ENCODE results near the gene SDCCAG8. TPM values are rescaled to one million over a fixed set of nuclear protein-coding genes. Genes with fewer than 3 reads are reported as not detected.

Gene SDCCAG8
- total RNA-seq, 4 donors from 2014 or later: 37.1 to 60.2 (median 48.6) TPM

DNA sequence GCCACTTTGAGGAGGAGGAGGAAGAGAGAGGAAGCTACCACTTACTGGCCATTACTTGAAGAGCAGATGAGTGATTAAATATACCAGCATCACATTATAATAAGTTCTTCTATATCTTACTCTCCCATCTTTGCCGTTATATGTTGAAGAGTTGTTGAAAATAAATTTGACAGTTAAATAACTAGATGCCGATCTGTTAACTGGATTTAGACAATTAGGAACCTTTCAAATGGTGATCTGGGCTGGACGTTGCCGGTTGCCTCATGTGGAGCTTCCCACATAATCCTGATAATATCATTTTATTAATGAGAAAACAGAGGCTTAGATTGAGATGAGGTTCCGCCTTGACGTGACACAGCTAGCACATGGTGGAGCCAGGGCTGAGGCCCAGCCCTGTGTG, 147.0 kb downstream of the SDCCAG8 start:
- ATAC-seq (ENCODE audit: low FRiP score) (no peak), DNase-seq (ENCODE audit: low spot score) (no peak)
- TF ChIP-seq, protein P1, sequence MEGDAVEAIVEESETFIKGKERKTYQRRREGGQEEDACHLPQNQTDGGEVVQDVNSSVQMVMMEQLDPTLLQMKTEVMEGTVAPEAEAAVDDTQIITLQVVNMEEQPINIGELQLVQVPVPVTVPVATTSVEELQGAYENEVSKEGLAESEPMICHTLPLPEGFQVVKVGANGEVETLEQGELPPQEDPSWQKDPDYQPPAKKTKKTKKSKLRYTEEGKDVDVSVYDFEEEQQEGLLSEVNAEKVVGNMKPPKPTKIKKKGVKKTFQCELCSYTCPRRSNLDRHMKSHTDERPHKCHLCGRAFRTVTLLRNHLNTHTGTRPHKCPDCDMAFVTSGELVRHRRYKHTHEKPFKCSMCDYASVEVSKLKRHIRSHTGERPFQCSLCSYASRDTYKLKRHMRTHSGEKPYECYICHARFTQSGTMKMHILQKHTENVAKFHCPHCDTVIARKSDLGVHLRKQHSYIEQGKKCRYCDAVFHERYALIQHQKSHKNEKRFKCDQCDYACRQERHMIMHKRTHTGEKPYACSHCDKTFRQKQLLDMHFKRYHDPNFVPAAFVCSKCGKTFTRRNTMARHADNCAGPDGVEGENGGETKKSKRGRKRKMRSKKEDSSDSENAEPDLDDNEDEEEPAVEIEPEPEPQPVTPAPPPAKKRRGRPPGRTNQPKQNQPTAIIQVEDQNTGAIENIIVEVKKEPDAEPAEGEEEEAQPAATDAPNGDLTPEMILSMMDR (IDR thresholded peaks at IDR 0.05): no peak

DNA sequence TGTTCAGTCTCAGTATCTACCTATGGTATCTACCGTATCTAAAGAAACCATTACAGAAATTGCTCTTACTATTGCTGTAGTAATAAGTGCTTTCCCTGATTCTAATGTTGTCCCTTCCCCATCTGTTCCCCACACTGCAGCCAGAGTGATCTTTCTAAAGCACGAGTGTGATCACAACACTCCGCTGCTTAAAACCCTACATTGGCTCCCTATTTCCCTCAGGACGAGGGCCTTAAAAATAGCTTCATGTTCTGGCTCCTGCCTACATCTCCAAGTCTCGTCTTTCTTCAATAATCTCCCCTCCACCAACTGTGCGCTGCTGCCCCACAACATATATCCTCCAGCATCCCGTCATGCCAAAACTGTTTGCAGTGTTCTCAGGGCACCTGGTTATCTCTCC, 150.6 kb downstream of the SDCCAG8 start:
- TF ChIP-seq, protein P1 (IDR thresholded peaks at IDR 0.05): no peak
- DNase-seq (ENCODE audit: low spot score) (no peak), ATAC-seq (ENCODE audit: low FRiP score) (no peak)

DNA sequence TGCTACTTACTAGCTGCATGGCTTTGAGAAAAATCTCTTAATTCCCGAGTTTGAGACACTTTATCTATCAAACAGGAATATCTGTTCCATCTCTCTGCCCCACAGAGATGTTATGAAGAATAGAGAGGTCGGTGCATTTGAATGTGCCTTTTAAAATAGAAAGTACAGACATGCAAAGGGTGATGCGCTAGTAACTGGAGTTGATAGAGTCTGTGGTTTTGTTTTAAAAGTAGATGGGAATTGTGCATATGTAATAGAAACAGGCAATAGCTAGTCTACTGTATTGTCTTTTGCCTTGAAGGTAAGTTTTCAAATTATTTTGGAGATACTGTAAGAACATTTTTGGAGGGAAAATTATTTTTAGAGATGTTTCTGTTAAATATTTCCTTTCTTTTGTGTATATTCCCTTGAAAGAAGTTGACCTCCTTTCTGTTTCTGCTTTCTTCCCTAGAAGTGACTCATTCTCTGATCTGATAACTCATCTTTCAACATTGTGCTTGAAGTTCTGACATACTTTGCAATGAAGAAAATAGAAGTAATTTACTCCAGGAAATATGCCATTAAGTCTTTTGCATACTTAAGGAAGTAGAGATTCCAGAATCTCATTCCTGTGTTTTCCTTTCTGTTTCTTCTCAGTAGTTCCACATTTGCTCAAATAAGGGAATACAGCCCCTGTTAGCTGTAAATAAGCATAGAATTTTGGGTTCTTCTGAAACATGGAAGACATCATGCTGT, 151.6 kb downstream of the SDCCAG8 start:
- ATAC-seq (ENCODE audit: low FRiP score) (no peak), DNase-seq (ENCODE audit: low spot score) (no peak)
- TF ChIP-seq, protein P1 (IDR thresholded peaks at IDR 0.05): no peak

DNA sequence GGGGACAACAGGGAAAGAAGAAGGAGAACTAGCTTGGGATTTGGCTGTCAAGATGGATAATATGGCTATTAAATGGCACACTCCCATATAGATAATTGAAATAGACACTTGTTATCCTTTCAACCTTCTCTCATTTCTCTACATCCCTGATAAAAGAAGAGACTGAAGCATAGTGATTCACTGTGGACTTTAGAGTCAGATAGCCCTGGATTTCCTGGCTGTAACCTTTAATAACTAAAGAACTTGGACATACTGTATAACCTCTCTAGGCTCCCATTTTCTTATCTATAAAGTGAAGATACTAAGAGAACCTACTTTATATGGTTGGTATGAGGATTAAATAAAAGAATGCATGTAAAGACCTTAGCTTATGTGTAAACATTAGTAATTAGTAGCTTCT, 152.6 kb downstream of the SDCCAG8 start:
- ATAC-seq (ENCODE audit: low FRiP score): no peak
- DNase-seq (ENCODE audit: low spot score): no peak
- TF ChIP-seq, protein P1 (IDR thresholded peaks at IDR 0.05): no peak

DNA sequence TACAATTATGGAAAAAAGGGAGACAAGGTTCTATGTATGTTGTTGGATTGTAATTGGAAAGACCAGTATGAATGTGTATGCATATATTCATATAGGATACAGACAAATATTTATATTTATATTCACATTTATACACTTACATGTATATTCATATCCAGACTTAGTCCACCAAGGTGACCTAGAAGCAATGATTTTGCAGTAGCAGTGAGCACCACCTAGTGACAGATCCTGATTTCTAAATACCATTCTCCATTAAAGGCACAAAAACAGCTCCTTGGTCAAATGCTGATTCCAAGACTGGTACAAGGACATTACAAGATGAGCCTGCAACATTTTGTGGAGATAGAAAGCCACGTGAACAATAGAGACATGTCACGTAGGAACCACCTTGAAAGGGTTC, 153.4 kb downstream of the SDCCAG8 start:
- DNase-seq (ENCODE audit: low spot score) (no peak), ATAC-seq (ENCODE audit: low FRiP score) (no peak)
- TF ChIP-seq, protein P1 (IDR thresholded peaks at IDR 0.05): no peak

DNA sequence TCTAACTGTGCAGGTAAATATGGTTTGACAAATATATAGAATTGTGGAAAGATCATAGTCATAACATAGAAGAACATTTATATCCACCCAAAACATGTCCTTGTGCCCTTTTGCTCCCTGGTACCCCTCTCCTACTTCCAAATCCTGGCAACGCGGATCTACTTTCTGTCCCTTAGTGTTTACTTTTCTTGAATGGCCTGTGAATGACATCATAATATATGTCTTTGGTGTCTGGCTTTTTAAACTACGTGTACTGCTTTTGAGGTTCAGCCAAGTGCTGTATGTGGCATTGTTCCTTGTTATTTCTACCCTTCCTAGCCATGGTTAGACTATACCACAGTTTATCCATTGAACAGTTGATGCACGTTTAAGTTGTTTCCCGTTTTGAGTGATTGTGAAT, 155.6 kb downstream of the SDCCAG8 start:
- DNase-seq (ENCODE audit: low spot score) (no peak), ATAC-seq (ENCODE audit: low FRiP score) (no peak)
- TF ChIP-seq, protein P1 (IDR thresholded peaks at IDR 0.05): no peak

DNA sequence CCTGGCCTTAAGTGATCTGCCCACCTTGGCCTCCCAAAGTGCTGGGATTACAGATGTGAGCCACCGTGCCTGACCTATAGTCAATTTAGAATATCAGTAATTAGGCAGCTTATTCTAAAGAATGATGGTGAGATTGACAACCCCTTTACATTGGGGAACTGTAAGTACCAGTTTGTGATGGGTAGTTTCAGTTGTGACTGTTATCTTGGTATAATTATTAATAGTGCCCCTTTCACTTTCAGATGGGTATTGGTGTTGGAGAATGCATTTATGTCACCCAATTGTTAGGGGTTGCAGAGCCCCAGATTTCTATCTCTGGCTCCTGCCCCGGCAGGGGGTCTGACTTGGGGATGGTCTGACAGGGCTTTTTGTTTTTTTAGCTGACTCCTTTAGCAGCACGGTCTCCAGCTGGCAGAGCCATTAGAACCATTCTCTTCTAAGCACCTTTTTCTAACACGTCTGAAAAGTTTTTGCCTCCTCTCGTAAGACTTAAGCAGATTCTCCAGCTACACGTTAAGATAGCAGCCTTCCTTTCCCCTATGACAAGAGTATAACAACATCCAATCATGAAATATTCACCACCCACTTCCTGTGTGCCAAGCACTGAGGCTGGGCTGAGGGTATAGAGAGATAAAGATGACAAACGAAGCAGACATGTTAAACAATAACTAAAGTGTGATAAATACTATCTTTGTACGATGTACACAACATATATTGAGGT, 157.8 kb downstream of the SDCCAG8 start:
- DNase-seq (ENCODE audit: low spot score) (no peak), ATAC-seq (ENCODE audit: low FRiP score) (no peak)
- TF ChIP-seq, protein P1 (IDR thresholded peaks at IDR 0.05): no peak
